HL-60/S4 treated with retinoic acid at 250 ng/mL for 4 days and 3 days (cell line): Measurements from ENCODE around the gene TEKT1.
"Not testable (repeated sequence)": the region's sequence is repeated elsewhere in the genome, so short reads cannot be mapped to it uniquely, and the experiment has no call there.

Source experiments
- in situ Hi-C: fragments of 300-500 bp; cut with MboI; formaldehyde crosslinking; loops from 2 replicates; pipeline ENCODE4 v1.7.0; 2022; ENCODE audit warnings: low sequenced_read_pairs

Gene TEKT1

DNA sequence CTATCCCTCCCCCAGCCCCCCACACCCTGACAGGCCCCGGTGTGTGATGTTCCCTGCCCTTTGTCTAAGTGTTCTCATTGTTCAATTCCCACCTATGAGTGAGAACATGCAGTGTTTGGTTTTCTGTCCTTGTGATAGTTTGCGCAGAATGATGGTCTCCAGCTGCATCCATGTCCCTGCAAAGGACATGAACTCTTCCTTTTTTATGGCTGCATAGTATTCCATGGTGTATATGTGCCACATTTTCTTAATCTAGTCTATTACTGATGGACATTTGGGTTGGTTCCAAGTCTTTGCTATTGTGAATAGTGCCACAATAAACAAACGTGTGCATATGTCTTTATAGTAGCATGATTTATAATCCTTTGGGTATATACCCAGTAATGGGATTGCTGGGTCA is 15.2 kb downstream of the TEKT1 start:
- in situ Hi-C loops: not testable (repeated sequence)

DNA sequence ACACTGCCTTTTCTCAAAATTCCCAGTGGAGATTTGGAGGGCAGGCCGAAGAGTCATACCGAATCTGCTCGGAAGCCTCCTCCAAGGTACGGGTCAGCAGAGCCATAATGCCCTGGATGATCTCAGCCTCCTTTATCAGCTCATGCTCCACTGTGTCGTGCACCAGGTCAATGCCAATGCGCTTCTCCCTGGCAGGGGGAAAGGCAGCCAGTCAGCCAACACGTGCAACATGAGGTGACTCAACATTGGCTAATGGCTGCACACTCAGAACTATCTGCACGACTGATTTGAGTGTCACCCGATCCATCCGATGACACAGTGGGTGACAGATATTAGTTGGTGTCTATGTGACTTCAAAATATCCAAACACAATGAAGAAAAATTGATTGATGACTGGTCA is 15.8 kb downstream of the TEKT1 start:
- in situ Hi-C loops: no loop called here

DNA sequence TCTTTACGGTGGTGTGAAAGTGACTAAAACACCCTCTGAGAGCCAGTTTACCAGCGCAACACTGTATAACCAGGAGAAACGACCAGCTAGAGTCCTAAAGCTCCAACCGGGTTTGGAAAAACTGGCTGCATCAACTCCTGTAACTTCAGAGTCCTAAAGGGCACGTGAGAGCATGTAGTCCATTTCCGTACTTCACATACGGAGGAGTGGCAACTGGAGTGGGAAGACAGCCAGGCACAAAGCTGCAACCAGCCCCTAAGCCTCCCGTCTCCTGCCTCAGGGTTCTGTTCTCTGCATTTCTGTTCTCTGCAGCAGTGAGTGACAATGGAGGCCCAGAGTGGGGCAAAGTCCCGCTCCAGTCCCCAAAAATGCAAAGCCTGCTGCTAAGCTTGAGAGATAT is 19.2 kb downstream of the TEKT1 start:
- in situ Hi-C loops: no loop called here

DNA sequence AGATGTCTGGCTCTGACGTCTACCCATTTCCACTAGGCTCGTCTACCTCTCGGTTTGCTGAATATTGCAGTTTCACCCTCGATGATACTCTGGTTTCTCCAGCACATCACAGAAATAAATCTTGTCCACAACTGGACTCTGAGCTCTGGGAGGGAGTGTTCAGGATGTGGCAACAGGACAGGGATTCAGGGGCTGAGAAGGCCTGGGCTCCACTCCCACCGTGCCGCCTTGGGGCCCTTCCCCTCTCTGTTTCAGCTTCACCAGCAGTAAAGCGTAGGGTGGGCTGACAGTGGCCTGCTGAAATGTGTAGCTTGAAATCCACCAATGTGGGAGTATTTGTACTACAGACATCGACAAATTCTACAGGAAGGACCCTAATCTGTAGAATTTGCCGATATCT is 20.0 kb downstream of the TEKT1 start:
- in situ Hi-C loops: no loop called here

DNA sequence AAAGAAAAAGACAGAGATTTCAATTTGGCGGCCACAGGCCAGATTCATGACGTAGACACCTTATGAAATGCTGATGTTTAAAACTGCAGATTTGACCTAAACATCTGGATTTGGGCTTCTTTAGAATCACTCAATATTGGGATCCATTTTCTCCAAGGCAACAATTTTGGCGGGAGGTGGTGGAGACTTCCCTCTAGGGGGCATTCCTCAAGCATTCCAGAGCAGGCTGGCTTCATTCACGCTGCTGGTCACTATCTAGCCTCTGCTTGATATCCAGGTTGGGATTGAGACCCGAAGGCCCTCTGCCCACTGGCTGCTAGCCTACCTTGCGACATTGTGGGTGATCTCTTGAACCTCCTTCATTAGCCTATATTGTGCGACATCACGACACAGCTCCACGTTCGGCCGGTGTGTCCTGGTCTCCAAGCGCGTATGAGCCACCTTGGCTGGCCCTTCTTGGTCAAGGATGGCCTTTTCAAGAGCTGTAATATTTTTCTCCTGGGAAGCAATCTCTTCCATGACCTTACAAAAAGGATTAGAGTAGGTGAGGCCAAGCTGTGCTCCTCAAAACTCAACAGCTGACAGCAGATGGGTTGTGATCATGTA is 31.0 kb downstream of the TEKT1 start:
- in situ Hi-C loops: no loop called here

DNA sequence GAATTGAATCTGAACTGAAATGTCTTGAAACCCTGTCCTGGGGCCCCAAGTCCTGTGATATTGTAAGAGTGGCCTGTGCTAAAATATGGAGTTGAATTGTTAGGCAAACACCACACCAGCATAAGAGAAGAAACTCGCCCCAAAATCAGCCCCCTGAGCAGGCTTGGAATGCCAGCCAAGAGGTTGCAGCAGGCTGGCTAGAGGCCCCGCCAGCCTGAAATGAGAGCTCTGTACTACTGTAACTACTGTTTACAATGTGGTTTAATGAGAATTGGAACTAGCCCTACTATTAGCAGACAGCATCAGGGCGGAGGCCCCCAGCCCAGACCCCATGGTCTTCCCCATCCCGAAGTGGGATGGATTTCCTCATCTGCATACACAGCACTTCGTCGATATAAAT is 31.8 kb downstream of the TEKT1 start:
- in situ Hi-C loops: no loop called here

DNA sequence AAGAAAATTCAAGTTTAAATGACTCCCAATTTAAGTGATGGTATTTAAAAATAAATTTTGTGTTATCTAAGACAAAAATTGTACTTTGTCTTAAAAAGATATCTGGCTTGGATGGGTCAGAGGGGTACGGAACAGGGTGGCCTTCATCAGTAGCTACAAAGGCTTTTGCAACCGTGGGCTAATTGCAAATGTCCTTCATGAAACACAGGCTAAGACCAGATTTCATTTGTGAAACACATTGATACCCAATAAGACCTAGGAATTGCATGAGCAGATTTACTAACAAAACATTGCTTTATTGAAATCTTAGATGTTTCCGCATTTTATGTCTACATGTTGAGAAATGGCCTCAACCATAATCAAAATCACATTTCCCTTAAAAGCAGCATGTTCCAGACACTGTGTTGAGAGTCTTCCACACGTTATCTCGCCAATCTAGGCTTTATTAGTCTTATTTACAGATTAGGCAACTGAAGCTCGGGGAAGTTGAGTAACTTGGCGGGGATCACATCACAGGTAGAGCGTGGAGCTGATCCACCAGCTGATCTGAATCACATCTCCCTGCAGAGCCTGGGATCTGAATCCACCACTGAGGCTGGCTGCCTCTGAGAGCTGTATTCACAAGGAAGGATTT is 33.7 kb downstream of the TEKT1 start:
- in situ Hi-C loops: no loop called here

DNA sequence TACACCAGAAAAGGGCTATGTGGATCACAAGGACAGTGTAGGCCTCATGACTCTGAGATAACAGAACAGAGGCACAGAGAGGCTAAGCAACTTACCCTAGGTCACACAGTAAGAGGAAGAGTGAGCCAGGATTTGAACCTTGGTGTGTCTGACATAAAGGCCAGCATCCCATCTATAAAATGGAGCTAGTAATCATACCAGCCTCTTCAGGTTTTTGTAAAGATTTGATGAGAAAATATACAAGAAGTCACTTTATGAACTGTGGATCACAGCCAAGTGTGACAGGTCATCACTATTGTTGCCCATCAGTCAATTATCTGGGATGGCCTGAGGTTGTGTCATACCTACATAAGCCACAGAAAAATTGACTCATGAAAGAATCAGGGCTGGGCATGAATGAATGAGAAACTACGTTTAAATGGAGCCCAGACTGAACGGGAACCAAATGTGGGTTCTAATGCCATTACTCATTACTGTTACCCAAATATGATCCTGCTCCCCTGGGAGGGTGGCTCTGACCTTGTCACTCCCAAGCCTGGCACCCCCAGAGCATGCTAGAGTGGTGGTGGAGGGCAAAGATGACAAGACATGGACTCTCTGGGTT is 34.5 kb downstream of the TEKT1 start:
- in situ Hi-C loops: no loop called here

DNA sequence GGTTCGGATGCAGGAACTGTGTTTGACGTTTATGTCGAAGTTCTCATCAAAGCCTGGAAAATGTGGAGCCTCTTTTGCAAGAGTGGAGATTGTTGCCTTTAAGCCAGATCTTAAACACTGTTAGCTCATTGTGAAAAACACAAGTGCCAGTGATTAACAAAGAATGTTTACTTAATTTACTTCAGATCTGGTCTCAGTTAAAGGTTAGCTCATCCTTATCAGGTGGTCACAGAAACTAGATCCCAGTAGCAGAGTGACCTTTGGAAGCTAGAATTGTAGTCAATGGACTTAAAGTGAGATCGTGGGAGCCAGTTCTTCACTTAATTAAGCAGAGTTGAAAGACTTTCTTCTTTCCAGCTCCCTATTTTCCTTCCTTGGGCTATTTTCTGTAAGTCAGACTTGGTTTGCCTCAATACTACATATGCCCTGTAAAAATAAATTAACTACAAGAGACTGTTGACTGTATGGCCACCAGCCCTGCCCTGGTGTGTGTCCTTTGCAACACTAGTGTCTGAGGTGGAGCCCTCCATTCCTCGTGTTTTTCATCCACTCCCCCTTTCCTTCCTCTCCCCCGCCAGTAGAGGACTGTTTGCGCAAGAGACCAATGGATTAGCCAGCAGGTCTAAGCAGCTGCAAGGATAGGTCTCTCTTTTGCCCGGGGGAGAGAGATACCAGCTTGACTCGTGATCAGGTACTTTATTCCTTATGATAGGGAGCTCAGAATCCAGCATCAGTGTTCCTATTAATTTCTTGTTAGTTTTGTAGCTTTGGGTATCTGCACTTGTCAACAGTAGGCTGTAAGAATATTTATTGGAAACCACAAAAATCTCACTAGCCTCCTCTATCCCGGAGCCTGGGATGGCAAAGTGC is 35.3 kb downstream of the TEKT1 start:
- in situ Hi-C loops: no loop called here

DNA sequence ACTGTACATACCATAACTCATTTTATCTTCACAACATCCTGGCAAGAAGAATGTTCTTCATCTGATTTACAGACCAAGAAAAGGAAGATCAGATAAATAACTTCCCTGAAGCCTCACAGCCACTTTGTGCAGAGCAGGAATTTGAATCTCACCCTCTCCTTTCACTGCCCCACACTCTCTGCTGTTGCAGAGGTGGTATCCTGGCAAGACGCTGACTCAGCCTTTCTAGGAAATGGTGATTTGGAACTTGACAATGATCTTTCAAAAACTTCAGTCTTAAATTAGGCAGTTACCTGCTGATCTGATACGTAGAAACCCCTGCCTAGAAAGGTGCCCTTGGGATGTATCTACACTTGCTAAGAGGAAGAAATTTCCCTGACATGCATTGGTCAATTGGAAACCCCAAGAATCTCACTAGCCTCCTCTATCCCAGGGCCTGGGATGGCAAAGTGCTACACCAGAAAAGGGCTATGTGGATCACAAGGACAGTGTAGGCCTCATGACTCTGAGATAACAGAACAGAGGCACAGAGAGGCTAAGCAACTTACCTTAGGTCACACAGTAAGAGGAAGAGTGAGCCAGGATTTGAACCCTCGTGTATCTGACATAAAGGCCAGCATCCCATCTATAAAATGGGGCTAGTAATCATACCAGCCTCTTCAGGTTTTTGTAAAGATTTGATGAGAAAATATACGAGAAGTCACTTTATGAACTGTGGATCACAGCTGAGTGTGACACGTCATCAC is 37.6 kb downstream of the TEKT1 start:
- in situ Hi-C loops: no loop called here

DNA sequence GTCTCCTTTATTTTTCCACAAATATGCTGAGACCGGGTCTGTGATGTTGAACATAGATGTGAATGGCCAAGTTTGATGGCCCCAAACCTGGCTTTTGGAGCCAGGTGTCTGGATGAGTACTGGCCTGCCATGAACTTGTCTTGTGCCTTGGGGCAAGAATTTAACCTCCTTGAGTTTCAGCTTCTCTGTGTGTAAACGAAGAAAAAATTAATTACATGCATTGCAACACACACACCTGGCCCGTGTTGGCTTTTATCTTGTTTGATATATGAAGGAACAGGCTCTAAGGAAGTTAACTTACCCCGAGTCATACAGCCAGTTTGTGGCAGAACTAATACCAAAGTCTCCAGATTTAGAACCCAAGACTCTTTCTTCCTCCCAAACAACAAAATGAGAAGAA is 42.4 kb downstream of the TEKT1 start:
- in situ Hi-C loops: no loop called here

DNA sequence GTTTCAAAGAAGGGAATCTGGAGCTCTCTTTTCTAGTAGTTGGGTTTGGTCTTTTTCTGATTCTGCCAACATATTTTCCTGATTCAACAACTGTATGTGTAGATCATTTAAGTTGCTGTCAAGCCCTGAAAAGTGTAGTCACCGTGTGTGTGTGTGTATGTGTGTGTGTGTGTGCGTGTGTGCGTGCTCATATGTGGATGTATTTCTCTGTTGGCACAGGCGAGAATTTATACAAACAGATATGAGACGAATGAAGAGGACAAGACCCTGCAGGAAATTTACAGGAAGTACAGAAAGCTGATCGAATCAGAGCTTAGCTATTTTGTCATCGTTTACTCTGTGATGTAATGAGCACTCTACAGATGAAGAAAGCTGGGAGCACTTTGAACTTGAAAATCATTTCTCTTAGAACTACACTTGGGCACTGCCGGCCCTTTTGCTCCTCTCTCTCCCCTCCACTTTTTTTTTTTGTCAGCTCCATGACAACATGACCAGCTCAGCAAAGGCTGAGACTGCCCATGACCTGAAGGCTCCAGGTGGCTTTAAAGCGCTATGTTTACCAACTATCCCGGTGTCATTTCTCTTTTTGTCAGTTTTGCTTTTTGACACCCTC is 44.3 kb downstream of the TEKT1 start:
- in situ Hi-C loops: no loop called here

DNA sequence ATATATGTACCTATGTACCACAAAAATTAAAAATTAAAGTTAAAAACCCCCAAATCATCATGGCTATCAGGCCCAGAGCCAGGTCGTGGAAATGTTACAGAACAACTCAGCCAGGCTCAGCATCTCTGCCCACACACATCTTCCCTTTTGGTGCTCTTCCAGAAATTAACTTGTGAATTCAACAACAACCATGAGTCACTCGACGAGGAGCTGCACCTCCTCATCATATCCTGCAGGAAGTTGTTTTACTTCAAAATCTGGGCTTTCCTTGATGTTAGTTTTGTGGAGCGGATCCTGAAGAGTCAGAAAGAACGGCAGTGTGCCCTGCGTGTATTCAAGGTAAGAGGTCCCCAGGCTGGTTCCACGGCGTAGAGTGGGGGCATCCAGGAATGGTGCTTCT is 44.9 kb downstream of the TEKT1 start:
- in situ Hi-C loops: no loop called here

DNA sequence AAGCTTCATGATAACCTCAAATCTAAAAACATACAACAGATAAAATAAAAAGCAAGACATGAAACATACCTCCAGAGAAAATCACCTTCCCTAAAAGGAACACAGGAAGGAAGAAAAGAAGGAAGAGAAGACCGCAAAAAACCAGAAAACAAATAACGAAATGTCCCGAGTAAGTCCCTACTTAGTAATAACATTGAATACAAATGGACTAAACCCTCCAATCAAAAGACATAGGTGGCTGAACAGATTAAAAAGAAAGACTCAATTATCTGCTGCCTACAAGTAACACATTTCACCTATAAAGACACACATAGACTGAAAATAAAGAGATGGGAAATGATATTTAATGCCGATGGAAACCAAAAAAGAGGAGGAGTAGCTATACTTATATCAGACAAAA is 49.3 kb downstream of the TEKT1 start:
- in situ Hi-C loops: no loop called here

DNA sequence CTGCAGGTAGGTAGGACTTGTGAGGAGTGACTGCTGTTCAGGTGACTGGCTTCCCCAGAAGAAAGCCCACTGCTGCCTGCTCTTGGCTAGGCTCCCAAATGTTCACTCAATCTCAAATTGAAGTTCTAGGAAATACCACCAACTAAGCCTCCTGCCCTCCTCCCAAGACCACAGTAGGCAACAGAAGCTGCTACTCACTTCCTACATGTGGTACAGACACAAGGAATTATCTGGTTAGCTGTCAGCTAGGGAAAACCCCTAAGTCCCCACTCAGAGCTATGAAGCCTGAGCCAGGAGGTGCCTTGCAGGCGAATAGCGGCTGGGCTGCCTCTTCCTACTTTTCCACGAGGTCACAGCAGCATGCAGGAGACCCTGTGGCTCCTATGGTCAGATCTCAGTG is 50.6 kb downstream of the TEKT1 start:
- in situ Hi-C loops: no loop called here

DNA sequence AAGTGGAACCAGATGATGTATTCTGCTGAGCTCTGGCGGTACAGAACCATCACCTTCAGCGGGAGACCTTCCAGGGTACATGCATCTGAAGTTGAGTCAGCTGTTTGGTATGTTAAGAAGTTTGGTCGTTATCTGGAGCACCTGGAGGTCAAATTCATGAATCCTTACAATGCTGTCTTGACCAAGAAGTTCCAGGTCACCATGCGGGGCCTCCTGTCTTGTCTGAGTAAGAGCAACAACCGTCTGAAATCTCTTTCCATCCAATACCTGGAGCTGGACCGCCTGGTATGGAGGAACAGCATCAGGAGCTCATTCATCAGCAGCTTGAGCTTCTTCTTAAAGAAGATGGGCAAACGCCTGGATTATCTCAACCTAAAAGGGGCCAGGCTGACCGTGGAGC is 51.5 kb downstream of the TEKT1 start:
- in situ Hi-C loops: no loop called here

DNA sequence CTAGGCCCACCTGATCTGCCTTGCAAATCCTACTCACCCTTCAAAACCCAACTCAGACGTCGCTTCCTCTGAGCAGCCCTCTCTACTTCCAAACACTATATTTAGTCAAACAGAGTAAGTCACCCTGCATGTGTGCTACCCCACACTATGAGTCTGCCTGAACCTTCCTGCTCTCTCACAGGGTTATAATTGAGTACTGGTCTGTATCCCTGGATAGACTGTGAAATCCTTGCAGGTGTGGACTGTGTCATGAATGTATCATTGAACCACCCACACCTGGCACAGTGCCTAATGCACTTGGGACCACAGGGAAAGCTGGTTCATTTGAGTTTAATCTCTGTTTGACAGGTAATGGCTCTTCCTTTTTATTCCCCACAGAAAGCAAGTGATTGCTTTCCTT is 52.1 kb downstream of the TEKT1 start:
- in situ Hi-C loops: no loop called here

DNA sequence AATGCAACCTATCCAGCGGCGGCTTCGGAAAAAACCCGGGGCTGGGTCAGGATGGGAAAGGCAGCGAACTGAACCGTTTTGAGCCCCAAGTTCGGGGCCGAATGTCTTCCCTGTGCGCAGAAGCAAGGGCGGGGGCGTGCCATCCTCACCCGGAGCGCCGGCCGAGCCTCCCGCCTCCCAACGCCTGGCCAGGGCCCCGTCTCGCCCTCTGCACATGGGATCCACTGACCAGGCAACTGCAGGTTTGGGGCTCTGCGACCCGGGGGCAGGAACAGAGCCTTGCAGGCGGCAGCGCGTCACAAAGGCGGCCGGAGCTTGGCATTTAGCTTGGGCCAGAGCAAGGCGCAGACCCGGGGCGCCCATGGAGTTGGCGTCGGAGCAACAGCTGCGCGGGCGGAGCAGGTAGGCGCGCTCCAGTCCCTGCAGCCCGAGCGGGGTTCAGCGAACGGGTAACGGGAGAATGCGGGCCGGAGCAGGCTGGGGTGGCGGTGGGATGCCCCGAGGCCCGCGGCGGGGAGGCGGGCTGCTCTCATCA is 55.6 kb downstream of the TEKT1 start, which contains the start of gene FBXO39:
FBXO39 (plus strand) TSS at position 345 of the 535 bp plus-strand sequence. CDS start 3,654 bp downstream, outside the sequence.
- in situ Hi-C loops: no loop called here

DNA sequence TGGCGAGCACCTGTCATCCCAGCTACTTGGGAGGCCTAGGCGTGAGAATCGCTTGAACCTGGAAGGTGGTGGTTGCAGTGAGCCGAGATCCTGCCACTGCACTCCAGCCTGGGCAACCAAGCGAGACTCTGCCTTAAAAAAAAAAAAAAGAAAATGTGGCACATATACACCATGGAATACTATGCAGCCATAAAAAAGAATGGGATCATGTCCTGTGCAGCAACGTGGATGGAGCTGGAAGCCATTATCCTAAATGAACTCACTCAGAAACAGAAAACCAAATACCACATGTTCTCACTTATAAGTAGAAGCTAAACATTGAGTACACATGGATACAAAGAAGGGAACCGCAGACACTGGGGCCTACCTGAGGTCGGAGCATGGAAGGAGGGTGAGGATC is 56.6 kb downstream of the TEKT1 start:
- in situ Hi-C loops: not testable (repeated sequence)

DNA sequence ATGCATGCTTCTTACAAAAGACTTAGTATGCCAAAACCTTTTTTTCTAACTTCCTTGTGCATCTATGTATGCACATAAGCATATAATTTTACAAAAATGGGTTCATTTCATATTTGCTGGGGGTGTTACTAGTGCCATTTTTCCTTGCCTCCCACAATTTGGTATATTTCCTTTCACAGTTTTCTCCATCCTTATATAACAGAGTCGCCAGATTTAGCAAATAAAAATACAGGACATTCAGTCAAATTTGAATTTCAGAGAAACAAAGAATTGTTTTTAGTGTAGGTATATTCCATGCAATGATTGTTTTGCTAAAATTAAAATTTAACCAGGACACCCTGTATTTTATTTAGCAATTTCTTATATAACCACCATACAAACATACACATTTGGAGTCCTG is 59.5 kb downstream of the TEKT1 start:
- in situ Hi-C loops: no loop called here
